Astrocyte of the cerebellum (primary cell): ENCODE results near the gene SYNGAP1.

ENCODE experiments used
- DNase-seq: peaks from one replicate; pipeline ENCODE4 v3.0.0-alpha.2; 2011; ENCODE audit warnings: low read depth
- H3K4me3 ChIP-seq: 2 replicates; pipeline ENCODE4 v1.5.1; 2011; ENCODE audit warnings: mild to moderate bottlenecking, low read depth, low read length, moderate library complexity
- CTCF ChIP-seq: IDR thresholded peaks from 2 replicates; pipeline ENCODE4 v1.5.1; 2012; ENCODE audit warnings: low read length, low read depth, moderate library complexity, mild to moderate bottlenecking; ENCODE audit errors: missing control alignments
- in situ Hi-C: cut with HindIII; loops from 2 replicates; pipeline ENCODE4 v1.10.0; 2017; ENCODE audit warnings: low sequenced_read_pairs

Gene SYNGAP1

GRCh38 chr6:33405386-33405940, 14.4 kb upstream of the SYNGAP1 start:
- no peak for DNase-seq
- TF ChIP-seq CTCF = no peak
- in situ Hi-C loops = no loop called here
- H3K4me3 ChIP-seq = no peak overlapping the region

- no peak for TF ChIP-seq CTCF
- no peak for DNase-seq
- no peak overlapping the region for H3K4me3 ChIP-seq
- in situ Hi-C loops = no loop called here
Observed at GRCh38 chr6:33406126-33406525, 13.7 kb upstream of the SYNGAP1 start.

GRCh38 chr6:33407132-33407718, 12.6 kb upstream of the SYNGAP1 start:
- H3K4me3 ChIP-seq = no peak overlapping the region
- TF ChIP-seq CTCF = peak; percentile 14
- in situ Hi-C loops = no loop called here
- peak; percentile 43 for DNase-seq

GRCh38 chr6:33410050-33410710, 9.7 kb upstream of the SYNGAP1 start:
- H3K4me3 ChIP-seq = peak overlapping the region; percentile 72
- in situ Hi-C loops = no loop called here
- peak; percentile 94 for DNase-seq
- no peak for TF ChIP-seq CTCF

GRCh38 chr6:33410711-33411631, 8.9 kb upstream of the SYNGAP1 start, which contains the start of gene PHF1:
Gene PHF1, plus strand, starts transcription at chr6:33411014. Its CDS starts 1,250 bp downstream, at chr6:33412264.
- in situ Hi-C loops = no loop called here
- DNase-seq = peak; percentile 38
- no peak for TF ChIP-seq CTCF
- peak within 1 kb of the TSS; percentile 72 for H3K4me3 ChIP-seq

- in situ Hi-C loops = no loop called here
- peak overlapping the region; percentile 72 for H3K4me3 ChIP-seq
- TF ChIP-seq CTCF = no peak
- DNase-seq = no peak
Observed at GRCh38 chr6:33411632-33412005, 8.2 kb upstream of the SYNGAP1 start.
